GM12892 (cell line): ENCODE results near the gene GTF2H3.

Experiments used
- POLR2A ChIP-seq: IDR thresholded peaks from 2 replicates; pipeline ENCODE4 v1.6.1; 2011; ENCODE audit warnings: low read depth, low read length, control low read depth
- POLR2AphosphoS5 ChIP-seq: IDR thresholded peaks from 2 replicates; pipeline ENCODE4 v1.6.1; 2011; ENCODE audit warnings: low read depth, low read length, control low read depth
- TAF1 ChIP-seq: IDR thresholded peaks from 2 replicates; pipeline ENCODE4 v1.6.1; 2011; ENCODE audit warnings: low read depth, mild to moderate bottlenecking, control low read depth, low read length, borderline replicate concordance

DNA sequence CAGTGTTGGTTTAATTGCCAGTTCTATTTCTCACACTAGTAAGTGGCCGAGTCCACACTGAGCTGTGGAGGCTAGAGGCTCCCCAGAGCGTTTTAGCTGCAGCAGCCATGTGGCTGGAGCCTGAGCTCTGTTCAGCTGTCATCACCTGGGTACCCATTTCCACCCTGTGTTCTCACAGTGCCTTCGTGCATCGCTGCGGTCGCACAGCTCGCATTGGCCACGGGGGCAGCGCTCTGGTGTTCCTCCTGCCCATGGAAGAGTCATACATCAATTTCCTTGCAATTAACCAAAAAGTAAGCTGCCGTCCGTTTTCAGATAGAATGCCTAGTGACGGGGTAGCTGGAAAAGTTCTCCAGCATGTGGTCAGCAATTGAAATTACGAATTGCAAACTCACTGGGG is 16.0 kb upstream of the GTF2H3 start:
- no peak for TF ChIP-seq TAF1
- TF ChIP-seq POLR2A = no peak
- no peak for TF ChIP-seq POLR2AphosphoS5
